PC-3 (cell line): Measurements from ENCODE around the gene PPFIBP2. TPM values are rescaled to one million over a fixed set of nuclear protein-coding genes. Genes with fewer than 3 reads are reported as not detected.

ENCODE experiments used
- ATAC-seq: fragments of 200-7000 bp; cut with Tn5 transposase; 2 replicates; pipeline ENCODE4 v1.9.1; 2020; ENCODE audit warnings: mild to moderate bottlenecking, moderate library complexity
- BruUV-seq: library from RNA; stranded (reverse); fragments of 400-500 nt; replicated peaks from 2 replicates; lab custom pipeline; 2021; lab: Mats Ljungman, UMichigan
- CTCF ChIA-PET: fragments of 300-600 bp; sonication (Branson Sonifier 250); formaldehyde crosslinking; loops from one replicate; lab custom pipeline; 2022; ENCODE audit warnings: antibody characterized with exemption; lab: Charles Lee
- POLR2A ChIA-PET: fragments of 300-600 bp; sonication (Branson Sonifier 250); formaldehyde crosslinking; loops from one replicate; lab custom pipeline; 2022; ENCODE audit warnings: antibody characterized with exemption; ENCODE audit not compliant: unreplicated experiment; lab: Charles Lee
- DNase-seq: peaks from one replicate; pipeline ENCODE4 v3.0.0-alpha.2; 2015
- H2AFZ ChIP-seq: fragments of 300-600 bp; sonication (generic); 2 replicates; pipeline ENCODE4 v1.6.0; 2016; ENCODE audit warnings: antibody characterized with exemption, low read length
- H3F3A ChIP-seq: fragments of 300-600 bp; sonication (generic); one replicate; pipeline ENCODE4 v1.6.0; 2017; ENCODE audit warnings: antibody characterized with exemption, low read length, control low read depth, mild to moderate bottlenecking; ENCODE audit not compliant: unreplicated experiment
- H3K27ac ChIP-seq: fragments of 300-600 bp; sonication (generic); 2 replicates; pipeline ENCODE4 v1.5.1; 2016; ENCODE audit warnings: mild to moderate bottlenecking, low read length
- H3K27me3 ChIP-seq: fragments of 300-600 bp; sonication (generic); 2 replicates; pipeline ENCODE4 v1.6.1; 2016; ENCODE audit warnings: low read length, mixed read lengths
- H3K36me3 ChIP-seq: fragments of 300-600 bp; sonication (generic); 2 replicates; pipeline ENCODE4 v1.6.1; 2016; ENCODE audit warnings: low read depth, mixed run types, low read length, mixed read lengths
- H3K4me1 ChIP-seq: fragments of 300-600 bp; sonication (generic); 2 replicates; pipeline ENCODE4 v1.5.1; 2016; ENCODE audit warnings: low read length; ENCODE audit not compliant: insufficient read depth
- H3K4me2 ChIP-seq: fragments of 300-600 bp; sonication (generic); 2 replicates; pipeline ENCODE4 v1.6.0; 2016; ENCODE audit warnings: low read length
- H3K4me3 ChIP-seq: fragments of 300-600 bp; sonication (generic); 2 replicates; pipeline ENCODE4 v1.5.1; 2016; ENCODE audit warnings: mild to moderate bottlenecking, low read length, mixed read lengths
- H3K79me2 ChIP-seq: fragments of 300-600 bp; sonication (generic); 2 replicates; pipeline ENCODE4 v1.6.1; 2017; ENCODE audit warnings: low read length, mixed read lengths
- H3K9ac ChIP-seq: fragments of 300-600 bp; sonication (generic); 2 replicates; pipeline ENCODE4 v1.6.0; 2016; ENCODE audit warnings: mild to moderate bottlenecking, low read length
- H3K9me2 ChIP-seq: fragments of 300-600 bp; sonication (generic); replicated peaks from 2 replicates; pipeline ENCODE4 v1.6.1; 2016; ENCODE audit warnings: mixed run types, low read length, mixed read lengths
- H3K9me3 ChIP-seq: fragments of 300-600 bp; sonication (generic); 2 replicates; pipeline ENCODE4 v1.6.1; 2016; ENCODE audit warnings: low read length, mixed read lengths
- H4K20me1 ChIP-seq: fragments of 300-600 bp; sonication (generic); 2 replicates; pipeline ENCODE4 v1.6.1; 2016; ENCODE audit warnings: low read length, mixed read lengths
- EZH2 ChIP-seq: fragments of 300-600 bp; sonication (generic); IDR thresholded peaks from one replicate; pipeline ENCODE4 v1.6.1; 2017; ENCODE audit warnings: antibody characterized with exemption, mild to moderate bottlenecking, low read length; ENCODE audit not compliant: unreplicated experiment
- EZH2phosphoT487 ChIP-seq: fragments of 300-600 bp; sonication (generic); IDR thresholded peaks from 2 replicates; pipeline ENCODE4 v1.6.1; 2018; ENCODE audit warnings: mild to moderate bottlenecking, antibody characterized with exemption, low read length, borderline replicate concordance
- intact Hi-C: fragments of 100-400 bp; cut with micrococcal nuclease; formaldehyde crosslinking; loops from 2 replicates; pipeline ENCODE4 v1.9.0; 2023
- total RNA-seq: library from RNA; depleted of rRNA; stranded (reverse); fragments of >200 nt; gene quantifications from 2 replicates; pipeline ENCODE4 v1.2.3, GENCODE V29; 2014
- TF ChIP-seq, protein P1 (sequence below): fragments of 300-600 bp; sonication (generic); conservative IDR thresholded peaks from 2 replicates; pipeline ENCODE4 v1.5.1; 2017; ENCODE audit warnings: antibody characterized with exemption, low read depth, mild to moderate bottlenecking, low read length

The PPFIBP2 gene
- total RNA-seq, 1 experiment from 2014 or later = 3.2 TPM

DNA sequence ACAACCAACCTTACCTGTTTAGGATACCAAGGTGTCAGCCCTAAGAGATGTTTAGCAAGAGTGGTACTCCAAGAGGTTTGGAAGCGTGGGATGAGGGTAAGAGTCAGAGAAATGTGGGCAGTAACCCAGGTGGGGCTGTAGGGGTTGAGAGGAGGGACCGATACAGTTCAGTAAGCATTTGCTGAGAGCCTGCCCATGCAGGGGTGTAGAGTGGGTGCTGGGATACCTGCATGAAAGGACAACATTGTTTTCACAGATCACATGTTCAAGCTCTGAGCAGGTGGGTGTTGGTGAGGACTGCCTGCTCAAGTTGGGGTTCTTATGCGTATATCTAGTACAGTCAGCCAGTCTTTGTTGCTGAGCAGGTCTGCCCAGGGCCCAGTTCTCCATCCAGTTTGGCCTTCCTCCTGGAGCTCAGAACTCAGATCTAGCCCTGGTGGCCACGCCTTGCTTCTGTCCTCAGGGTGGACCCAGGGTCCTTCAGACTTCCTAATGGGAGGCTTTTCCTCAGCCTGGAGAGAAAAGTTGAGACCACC, 14.8 kb downstream of the PPFIBP2 start:
- Histone ChIP-seq H3K79me2 (no peaks in the 10 kb centered on the region), H3K27me3 (peaks cover 25% of the 10 kb centered on the region), H3K4me3 (no peak overlapping the region), H3K9ac (no peak overlapping the region), H4K20me1 (no peaks in the 10 kb centered on the region), H3K9me3 (no peaks in the 10 kb centered on the region), H3K4me1 (no peaks in the 10 kb centered on the region), H3K4me2 (no peak overlapping the region), H2AFZ (no peak overlapping the region), H3F3A (no peaks in the 10 kb centered on the region), H3K27ac (no peak overlapping the region), H3K9me2 (no peaks in the 10 kb centered on the region), H3K36me3 (no peaks in the 10 kb centered on the region)
- POLR2A ChIA-PET = no interaction called here
- DNase-seq = no peak
- BruUV-seq = no TSS peak
- ATAC-seq = no peak
- TF ChIP-seq EZH2phosphoT487 = no peak
- intact Hi-C loops = no loop called here
- CTCF ChIA-PET = interaction anchor here (0.6 kb wide), 1 partner anchor 32 kb away, joined by 3 read pairs; no protein-coding TSS in a partner anchor

DNA sequence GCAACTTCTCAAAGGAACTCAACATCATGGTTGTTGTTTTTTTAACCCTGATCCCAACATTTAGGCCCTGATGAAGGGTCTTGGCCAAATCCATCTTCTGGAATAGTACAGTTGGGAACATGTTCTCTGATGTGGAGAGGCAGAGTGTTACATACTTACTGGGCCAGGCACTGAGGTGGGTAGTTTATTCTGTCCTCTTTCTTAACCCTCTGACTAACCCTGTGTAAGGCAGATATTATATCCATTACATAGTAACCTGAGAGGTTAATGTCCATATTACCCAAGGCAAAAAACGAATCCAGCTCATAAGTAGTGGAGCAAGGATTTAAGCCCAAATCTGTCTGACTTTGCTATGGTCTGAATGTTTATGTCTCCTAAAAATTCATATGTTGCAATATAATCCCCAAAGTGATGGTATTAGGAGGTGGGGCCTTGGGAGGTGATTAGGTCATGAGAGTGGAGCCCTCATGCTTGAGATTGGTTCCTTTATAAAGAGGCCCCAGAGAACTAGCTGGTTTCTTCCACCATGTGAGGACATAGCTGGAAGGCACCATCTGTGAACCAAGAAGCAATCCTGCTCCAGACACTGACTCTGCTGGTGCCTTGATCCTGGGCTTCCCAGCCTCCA, 16.3 kb downstream of the PPFIBP2 start:
- no peaks in the 10 kb centered on the region for H3K79me2 ChIP-seq
- H3K4me1 ChIP-seq = no peaks in the 10 kb centered on the region
- no peak overlapping the region for H2AFZ ChIP-seq
- ChIA-PET CTCF (no interaction called here), POLR2A (no interaction called here)
- DNase-seq (no peak), ATAC-seq (no peak)
- no peaks in the 10 kb centered on the region for H3K36me3 ChIP-seq
- intact Hi-C loops = no loop called here
- TF ChIP-seq EZH2phosphoT487 = no peak
- no peak for TF ChIP-seq EZH2
- TF ChIP-seq, protein P1, sequence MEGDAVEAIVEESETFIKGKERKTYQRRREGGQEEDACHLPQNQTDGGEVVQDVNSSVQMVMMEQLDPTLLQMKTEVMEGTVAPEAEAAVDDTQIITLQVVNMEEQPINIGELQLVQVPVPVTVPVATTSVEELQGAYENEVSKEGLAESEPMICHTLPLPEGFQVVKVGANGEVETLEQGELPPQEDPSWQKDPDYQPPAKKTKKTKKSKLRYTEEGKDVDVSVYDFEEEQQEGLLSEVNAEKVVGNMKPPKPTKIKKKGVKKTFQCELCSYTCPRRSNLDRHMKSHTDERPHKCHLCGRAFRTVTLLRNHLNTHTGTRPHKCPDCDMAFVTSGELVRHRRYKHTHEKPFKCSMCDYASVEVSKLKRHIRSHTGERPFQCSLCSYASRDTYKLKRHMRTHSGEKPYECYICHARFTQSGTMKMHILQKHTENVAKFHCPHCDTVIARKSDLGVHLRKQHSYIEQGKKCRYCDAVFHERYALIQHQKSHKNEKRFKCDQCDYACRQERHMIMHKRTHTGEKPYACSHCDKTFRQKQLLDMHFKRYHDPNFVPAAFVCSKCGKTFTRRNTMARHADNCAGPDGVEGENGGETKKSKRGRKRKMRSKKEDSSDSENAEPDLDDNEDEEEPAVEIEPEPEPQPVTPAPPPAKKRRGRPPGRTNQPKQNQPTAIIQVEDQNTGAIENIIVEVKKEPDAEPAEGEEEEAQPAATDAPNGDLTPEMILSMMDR = no peak
- H3K9ac ChIP-seq = no peak overlapping the region
- no peaks in the 10 kb centered on the region for H4K20me1 ChIP-seq
- H3F3A ChIP-seq = no peaks in the 10 kb centered on the region
- H3K27ac ChIP-seq = no peak overlapping the region
- H3K27me3 ChIP-seq = peaks cover 15% of the 10 kb centered on the region; the same call in 1 of the 2 replicates
- no peak overlapping the region for H3K4me2 ChIP-seq
- no TSS peak for BruUV-seq
- no peaks in the 10 kb centered on the region for H3K9me2 ChIP-seq
- H3K4me3 ChIP-seq = no peak overlapping the region
- no peaks in the 10 kb centered on the region for H3K9me3 ChIP-seq

DNA sequence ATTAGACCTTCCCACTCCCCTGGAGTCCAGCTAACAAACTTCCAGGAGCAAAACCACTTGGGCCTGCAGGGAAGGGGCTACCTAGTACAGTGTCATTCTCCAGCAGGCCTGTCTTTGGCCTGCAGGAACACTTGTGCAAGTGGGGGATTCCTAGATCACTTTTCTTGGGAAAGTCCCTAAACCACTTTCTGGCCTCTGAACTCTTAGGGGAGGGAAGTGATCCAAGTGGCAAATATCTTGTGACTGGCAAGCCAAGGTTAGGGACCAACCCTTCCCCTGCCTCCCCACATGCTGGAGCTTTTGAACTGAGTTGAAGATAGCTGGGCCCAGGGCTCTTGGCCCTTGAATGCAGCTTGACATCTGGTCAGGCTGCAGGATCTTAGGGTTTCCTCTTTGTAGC, 17.2 kb downstream of the PPFIBP2 start:
- Histone ChIP-seq H3K27me3 (0 out of 2 replicates have a peak, but pooled peaks cover 6% of the 10 kb centered on the region), H2AFZ (no peak overlapping the region), H3F3A (no peaks in the 10 kb centered on the region), H3K9ac (no peak overlapping the region), H3K9me3 (no peaks in the 10 kb centered on the region), H4K20me1 (no peaks in the 10 kb centered on the region), H3K9me2 (no peaks in the 10 kb centered on the region), H3K27ac (no peak overlapping the region), H3K4me3 (no peak overlapping the region), H3K79me2 (no peaks in the 10 kb centered on the region), H3K4me2 (no peak overlapping the region), H3K4me1 (no peaks in the 10 kb centered on the region), H3K36me3 (no peaks in the 10 kb centered on the region)
- POLR2A ChIA-PET = no interaction called here
- no peak for DNase-seq
- no peak for ATAC-seq
- BruUV-seq = no TSS peak
- TF ChIP-seq EZH2 = no peak
- TF ChIP-seq EZH2phosphoT487 = no peak
- TF ChIP-seq, protein P1 = no peak
- CTCF ChIA-PET = no interaction called here
- intact Hi-C loops = no loop called here
